CD14-positive monocyte (primary cell): ENCODE results near the gene GNL1. TPM values are rescaled to one million over a fixed set of nuclear protein-coding genes. Genes with fewer than 3 reads are reported as not detected.
"Not testable (repeated sequence)": the region's sequence is repeated elsewhere in the genome, so short reads cannot be mapped to it uniquely, and the experiment has no call there.

Experiments
- DNase-seq, 3 donors: peaks; one replicate each; pipeline ENCODE4 v3.0.0-alpha.2; 2011 to 2022
- H2AFZ ChIP-seq: 2 replicates; pipeline ENCODE4 v1.6.0; 2012; ENCODE audit warnings: mild to moderate bottlenecking, low read depth, low read length, inconsistent platforms; ENCODE audit not compliant: insufficient read depth, poor library complexity, severe bottlenecking
- H3K27ac ChIP-seq, 2 donors: 1 replicate in 1 of 2; 2 replicates in 1 of 2; pipeline ENCODE4 v1.5.1; 2012 to 2013; ENCODE audit warnings: low read length in 2 of 2, control low read depth in 1 of 2, inconsistent platforms in 1 of 2, low read depth in 1 of 2, mild to moderate bottlenecking in 1 of 2
- H3K27me3 ChIP-seq, 2 donors: one replicate each; pipeline versions ENCODE4 v1.6.0 to v1.6.1; 2011 to 2013; ENCODE audit warnings: low read length in 2 of 2; ENCODE audit not compliant: control insufficient read depth in 2 of 2, insufficient read depth in 2 of 2
- H3K36me3 ChIP-seq, 2 donors: replicated peaks in 1 of 2; 1 replicate in 1 of 2; 2 replicates in 1 of 2; pipeline versions ENCODE4 v1.5.1 to v1.6.1; 2012 to 2013; ENCODE audit warnings: low read length in 2 of 2, control low read depth in 1 of 2, inconsistent platforms in 1 of 2, mild to moderate bottlenecking in 1 of 2; ENCODE audit not compliant: insufficient read depth in 2 of 2, control insufficient read depth in 1 of 2
- H3K4me1 ChIP-seq, 2 donors: 1 replicate in 1 of 2; 2 replicates in 1 of 2; pipeline versions ENCODE4 v1.5.1 to v1.6.1; 2012 to 2013; ENCODE audit warnings: low read length in 2 of 2, control low read depth in 1 of 2, inconsistent platforms in 1 of 2, mild to moderate bottlenecking in 1 of 2, moderate library complexity in 1 of 2; ENCODE audit not compliant: insufficient read depth in 2 of 2, control insufficient read depth in 1 of 2
- H3K4me2 ChIP-seq: replicated peaks from 2 replicates; pipeline ENCODE3; 2012; ENCODE audit warnings: low read length, moderate library complexity, mild to moderate bottlenecking; ENCODE audit not compliant: poor library complexity, severe bottlenecking; ENCODE audit errors: extremely low read depth
- H3K4me3 ChIP-seq, 3 experiments: fragments of 200-600 bp in 1 of 3; sonication (generic) in 1 of 3; replicated peaks in 1 of 3; 1 replicate in 2 of 3; 2 replicates in 1 of 3; pipeline ENCODE4 v1.5.1; 2011 to 2013; ENCODE audit warnings: low read length in 3 of 3, mild to moderate bottlenecking in 3 of 3, control low read depth in 2 of 3, low read depth in 2 of 3, inconsistent platforms in 1 of 3, moderate library complexity in 1 of 3
- H3K79me2 ChIP-seq: 2 replicates; pipeline ENCODE4 v1.6.0; 2012; ENCODE audit warnings: mild to moderate bottlenecking, control low read depth, inconsistent platforms, low read length, moderate library complexity; ENCODE audit not compliant: insufficient read depth
- H3K9ac ChIP-seq: 2 replicates; pipeline ENCODE4 v1.6.0; 2017; ENCODE audit warnings: low read length, mild to moderate bottlenecking; ENCODE audit not compliant: insufficient read depth, poor library complexity, severe bottlenecking
- H3K9me3 ChIP-seq, 2 donors: replicated peaks in 1 of 2; 1 replicate in 1 of 2; 2 replicates in 1 of 2; pipeline versions ENCODE4 v1.5.1 to v1.6.1; 2012 to 2013; ENCODE audit warnings: low read length in 2 of 2, control low read depth in 1 of 2; ENCODE audit not compliant: control insufficient read depth in 1 of 2, insufficient read depth in 1 of 2
- H4K20me1 ChIP-seq: 2 replicates; pipeline ENCODE4 v1.6.0; 2012; ENCODE audit warnings: mild to moderate bottlenecking, low read length, control low read depth, moderate library complexity; ENCODE audit not compliant: insufficient read depth
- H3K27ac Mint-ChIP-seq, 7 donors: one replicate each; pipeline ENCODE4 v1.8.0; 2020; ENCODE audit warnings: mild to moderate bottlenecking in 7 of 7, mixed read lengths in 7 of 7, moderate library complexity in 6 of 7, inconsistent platforms in 2 of 7
- H3K27me3 Mint-ChIP-seq, 3 donors: one replicate each; pipeline ENCODE4 v1.8.0; 2021 to 2022; ENCODE audit warnings: low read depth in 3 of 3, mild to moderate bottlenecking in 3 of 3, mixed read lengths in 3 of 3, moderate library complexity in 3 of 3, inconsistent platforms in 1 of 3
- H3K36me3 Mint-ChIP-seq, 2 donors: one replicate each; pipeline ENCODE4 v1.8.0; 2020; ENCODE audit warnings: mixed read lengths in 2 of 2, inconsistent platforms in 1 of 2, mild to moderate bottlenecking in 1 of 2
- H3K4me1 Mint-ChIP-seq: one replicate; pipeline ENCODE4 v1.8.0; 2020; ENCODE audit warnings: mild to moderate bottlenecking, mixed read lengths
- H3K4me3 Mint-ChIP-seq, 2 donors: one replicate each; pipeline ENCODE4 v1.8.0; 2020; ENCODE audit warnings: mild to moderate bottlenecking in 2 of 2, mixed read lengths in 2 of 2, moderate library complexity in 1 of 2
- H3K9me3 Mint-ChIP-seq, 7 donors: one replicate each; pipeline ENCODE4 v1.8.0; 2020 to 2022; ENCODE audit warnings: mixed read lengths in 7 of 7, mild to moderate bottlenecking in 6 of 7, moderate library complexity in 6 of 7, inconsistent platforms in 2 of 7
- CTCF ChIP-seq: fragments of 200-600 bp; IDR thresholded peaks from one replicate; pipeline ENCODE4 v1.8.0; 2022; ENCODE audit warnings: antibody characterized with exemption, mild to moderate bottlenecking
- WGBS: methylation state at CpG from one replicate; pipeline ENCODE4 v1.1.5; 2013; ENCODE audit warnings: missing lambda C conversion rate; ENCODE audit not compliant: insufficient coverage; 5-methylcytosine and 5-hydroxymethylcytosine counted together
- intact Hi-C, 2 donors: fragments of 100-400 bp; cut with micrococcal nuclease; formaldehyde crosslinking; loops; one replicate each; pipeline versions ENCODE4 v1.15.0 to v1.15.1; 2023
- polyA plus RNA-seq, 3 donors: library from polyadenylated mRNA; depleted of rRNA in 1 of 3; unstranded in 2 of 3; stranded (reverse) in 1 of 3; fragments of 300-500 nt in 2 of 3; fragments of >200 nt in 1 of 3; fragmentation: Illumina TruSeq in 2 of 3; gene quantifications; 1 replicate in 2 of 3; 2 replicates in 1 of 3; pipeline ENCODE4 v1.2.3, GENCODE V29; 2012 to 2021

GNL1 gene
- polyA plus RNA-seq, 3 donors, result 10.3 to 13.4 (median 12.9) TPM

GRCh38 chr6:30495993-30496392, 60.3 kb downstream of the GNL1 start:
- peaks cover 70 to 78% of the 10 kb centered on the region in 2 donors for H3K4me1 ChIP-seq
- H3K9ac ChIP-seq, result peak overlapping the region; percentile 10
- intact Hi-C loops, result no loop called here
- peak overlapping the region; percentile 33 for H3K4me2 ChIP-seq
- H3K36me3 ChIP-seq, result peaks cover 33 to 34% of the 10 kb centered on the region in 2 donors
- TF ChIP-seq CTCF, result no peak
- H3K27me3 ChIP-seq, result no peaks in the 10 kb centered on the region
- Mint-ChIP-seq H3K27me3 (peaks cover 0 to 6% (median 4%) of the 10 kb centered on the region in 3 donors), H3K4me1 (peaks cover 75% of the 10 kb centered on the region), H3K9me3 (peaks cover 0 to 2% (median 0%) of the 10 kb centered on the region in 7 donors), H3K4me3 (peak overlapping the region in 1 of 2 donors; percentile 39), H3K27ac (peak overlapping the region; percentile 88 to 97 (median 94)), H3K36me3 (peaks cover 29 to 35% of the 10 kb centered on the region in 2 donors)
- no peak for DNase-seq
- peak overlapping the region; percentile 77 to 79 for H3K27ac ChIP-seq
- WGBS, result 80% methylated on average over 3 of the region's 4 CpGs
- H3K9me3 ChIP-seq, result no peaks in the 10 kb centered on the region
- peak overlapping the region in 1 of 3 experiments; percentile 18 for H3K4me3 ChIP-seq
- no peak overlapping the region for H2AFZ ChIP-seq
- peaks cover 24% of the 10 kb centered on the region for H3K79me2 ChIP-seq
- peaks cover 53% of the 10 kb centered on the region for H4K20me1 ChIP-seq

DNA sequence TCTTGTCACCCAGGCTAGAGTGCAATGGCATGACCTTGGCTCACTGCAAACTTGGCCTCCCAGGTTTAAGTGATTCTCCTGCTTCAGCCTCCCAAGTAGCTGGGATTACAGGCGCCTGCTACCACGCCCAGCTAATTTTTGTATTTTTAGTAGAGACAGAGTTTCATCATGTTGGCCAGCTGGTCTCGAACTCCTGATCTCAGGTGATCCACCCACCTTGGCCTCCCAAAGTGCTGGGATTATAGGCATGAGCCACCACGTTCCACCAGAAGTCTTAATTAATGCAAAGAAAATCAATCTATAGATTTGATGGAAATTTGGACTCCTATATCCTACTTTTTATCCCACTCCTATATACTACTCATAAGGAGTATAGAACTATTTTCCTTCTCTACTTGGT, 61.2 kb downstream of the GNL1 start:
- H3K9me3 Mint-ChIP-seq, DNase-seq, H3K27ac ChIP-seq, H3K9ac ChIP-seq, H3K27me3 ChIP-seq, intact Hi-C loops, H2AFZ ChIP-seq, H3K9me3 ChIP-seq: not testable (repeated sequence)
- Histone ChIP-seq H3K4me1 (peaks cover 69 to 78% of the 10 kb centered on the region in 2 donors), H3K79me2 (peaks cover 33% of the 10 kb centered on the region), H3K4me3 (peak overlapping the region in 1 of 3 experiments; percentile 10), H3K36me3 (peaks cover 42 to 44% of the 10 kb centered on the region in 2 donors), H4K20me1 (peaks cover 63% of the 10 kb centered on the region), H3K4me2 (peak overlapping the region; percentile 100)
- Mint-ChIP-seq H3K27me3 (peaks cover 0 to 10% (median 4%) of the 10 kb centered on the region in 3 donors), H3K27ac (peak overlapping the region; percentile 5 to 88 (median 79)), H3K4me1 (peaks cover 76% of the 10 kb centered on the region), H3K36me3 (peaks cover 38 to 44% of the 10 kb centered on the region in 2 donors), H3K4me3 (peak overlapping the region in 1 of 2 donors; percentile 12)
- no CpG with 5 or more reads among the region's 4 CpGs for whole genome bisulfite sequencing
